Pulmonary artery endothelial cell (primary cell): ENCODE measurements around the gene POLD2. TPM values are rescaled to one million over a fixed set of nuclear protein-coding genes. Genes with fewer than 3 reads are reported as not detected.
"Not testable (repeated sequence)": the region's sequence is repeated elsewhere in the genome, so short reads cannot be mapped to it uniquely, and the experiment has no call there.

Experiments used
- DNase-seq: peaks from one replicate; pipeline ENCODE4 v3.0.0-alpha.2; 2011; ENCODE audit warnings: low read depth, low spot score
- total RNA-seq: library from RNA; depleted of rRNA; stranded (reverse); fragments of >200 nt; gene quantifications from 2 replicates; pipeline ENCODE4 v1.2.3, GENCODE V29; 2014

Gene POLD2
- 105 and 130 TPM in 2 replicates for total RNA-seq

DNA sequence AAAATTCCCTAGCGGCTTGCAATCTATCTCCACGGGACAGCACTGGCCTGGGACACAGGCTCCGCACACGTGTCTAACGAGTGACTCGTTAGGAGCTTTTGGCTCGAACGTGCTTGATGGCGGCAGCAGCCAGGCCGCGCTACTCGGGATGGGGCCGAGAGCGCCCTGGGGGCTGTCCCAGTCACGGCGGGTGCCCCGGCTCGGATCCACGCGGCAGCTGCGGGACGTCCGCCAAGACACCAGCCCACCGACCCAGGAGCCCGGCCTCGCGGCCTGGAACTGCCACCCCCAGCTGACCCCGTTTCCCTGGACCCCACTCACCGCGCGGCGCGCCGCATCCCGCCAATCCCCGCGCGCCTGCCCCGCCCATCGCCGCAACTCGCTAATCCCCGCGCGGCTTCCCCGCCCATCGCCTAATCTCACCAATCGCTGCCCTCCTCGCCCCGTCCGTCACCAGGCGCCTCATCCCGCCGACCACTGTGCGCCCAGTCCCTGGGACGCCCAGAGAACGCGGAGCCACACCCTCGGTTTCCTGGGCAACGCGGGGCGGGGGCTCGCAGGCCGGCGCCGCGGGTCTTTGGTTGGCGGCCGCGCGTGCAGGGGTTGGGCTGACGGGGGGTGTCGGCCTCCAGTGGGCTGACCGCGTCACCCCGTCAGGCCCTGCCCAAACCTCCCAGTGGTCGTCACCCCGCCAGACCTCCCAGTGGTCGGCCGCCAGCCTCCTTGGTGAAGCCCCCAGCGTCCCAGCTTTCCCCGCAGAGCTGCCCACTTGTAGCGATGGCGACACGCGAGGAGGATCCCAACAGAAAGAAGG, at the start of gene POLD2:
Gene POLD2, minus strand, starts transcription at position 359 of the 814 bp plus-strand sequence. CDS start 1,495 bp downstream, outside the sequence.
- DNase-seq, result peak; percentile 85

- DNase-seq, result no peak
Measured at GRCh38 chr7:44172803-44173424, 49.6 kb upstream of the POLD2 start.

DNA sequence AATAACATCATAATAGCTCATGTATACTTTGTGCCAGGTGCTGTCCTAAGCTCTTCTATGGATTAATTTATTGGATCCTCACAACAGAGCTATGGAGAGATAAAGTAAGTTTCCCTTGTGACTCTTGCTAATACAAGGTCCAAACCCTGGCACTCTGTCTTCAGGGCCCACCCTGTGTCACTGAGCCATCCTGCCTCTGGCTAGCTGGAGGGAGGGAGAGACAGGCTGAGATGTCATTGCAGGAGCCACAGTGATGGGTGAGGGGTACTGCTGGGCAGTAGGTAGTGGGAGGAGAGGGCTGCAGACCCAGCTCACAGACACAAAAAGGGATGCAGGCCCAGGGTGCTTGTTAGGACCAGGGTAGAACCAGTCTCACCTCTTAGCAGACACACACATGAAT, 49.0 kb upstream of the POLD2 start:
- DNase-seq, result no peak

DNA sequence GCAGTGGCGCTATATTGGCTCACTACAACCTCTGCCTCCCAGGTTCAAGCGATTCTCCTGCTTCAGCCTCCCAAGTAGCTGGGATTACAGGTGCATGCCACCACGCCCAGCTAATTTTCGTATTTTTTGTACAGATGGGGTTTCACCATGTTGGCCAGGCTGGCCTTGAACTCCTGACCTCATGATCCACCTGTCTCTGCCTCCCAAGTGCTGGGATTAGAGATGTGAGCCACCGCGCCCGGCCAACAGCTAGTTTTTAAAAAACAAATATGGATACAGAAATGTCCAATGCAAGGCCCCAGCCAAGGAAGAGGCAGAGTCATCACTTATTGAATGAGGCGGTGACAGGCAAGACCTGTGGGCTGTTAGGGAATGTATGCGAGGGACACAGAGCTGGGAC, 48.6 kb upstream of the POLD2 start:
- not testable (repeated sequence) for DNase-seq

DNA sequence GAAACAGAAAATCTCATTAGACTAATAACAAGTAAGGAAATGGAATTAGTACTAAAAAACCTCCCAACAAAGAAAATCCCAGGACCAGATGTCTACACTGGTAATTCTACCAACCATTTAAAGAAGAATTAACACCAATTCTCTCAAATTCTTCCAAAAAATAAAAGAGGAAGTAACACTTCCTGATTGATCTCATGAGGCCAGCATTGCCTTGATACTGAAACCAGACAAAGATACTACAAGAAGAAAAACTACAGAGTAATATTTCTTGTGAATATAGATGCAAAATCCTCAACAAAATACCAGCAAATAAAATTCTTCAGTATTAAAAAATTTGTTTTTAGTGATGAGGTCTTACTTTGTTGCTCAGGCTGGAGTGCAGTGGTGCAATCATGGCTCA, 44.6 kb upstream of the POLD2 start:
- no peak for DNase-seq

GRCh38 chr7:44163591-44163990, 40.2 kb upstream of the POLD2 start:
- no peak for DNase-seq

- DNase-seq, result no peak
Measured at GRCh38 chr7:44162785-44163395, 39.5 kb upstream of the POLD2 start.

- DNase-seq, result no peak
Measured at GRCh38 chr7:44162179-44162578, 38.8 kb upstream of the POLD2 start.

- DNase-seq, result no peak
Measured at GRCh38 chr7:44161371-44161770, 38.0 kb upstream of the POLD2 start.

DNA sequence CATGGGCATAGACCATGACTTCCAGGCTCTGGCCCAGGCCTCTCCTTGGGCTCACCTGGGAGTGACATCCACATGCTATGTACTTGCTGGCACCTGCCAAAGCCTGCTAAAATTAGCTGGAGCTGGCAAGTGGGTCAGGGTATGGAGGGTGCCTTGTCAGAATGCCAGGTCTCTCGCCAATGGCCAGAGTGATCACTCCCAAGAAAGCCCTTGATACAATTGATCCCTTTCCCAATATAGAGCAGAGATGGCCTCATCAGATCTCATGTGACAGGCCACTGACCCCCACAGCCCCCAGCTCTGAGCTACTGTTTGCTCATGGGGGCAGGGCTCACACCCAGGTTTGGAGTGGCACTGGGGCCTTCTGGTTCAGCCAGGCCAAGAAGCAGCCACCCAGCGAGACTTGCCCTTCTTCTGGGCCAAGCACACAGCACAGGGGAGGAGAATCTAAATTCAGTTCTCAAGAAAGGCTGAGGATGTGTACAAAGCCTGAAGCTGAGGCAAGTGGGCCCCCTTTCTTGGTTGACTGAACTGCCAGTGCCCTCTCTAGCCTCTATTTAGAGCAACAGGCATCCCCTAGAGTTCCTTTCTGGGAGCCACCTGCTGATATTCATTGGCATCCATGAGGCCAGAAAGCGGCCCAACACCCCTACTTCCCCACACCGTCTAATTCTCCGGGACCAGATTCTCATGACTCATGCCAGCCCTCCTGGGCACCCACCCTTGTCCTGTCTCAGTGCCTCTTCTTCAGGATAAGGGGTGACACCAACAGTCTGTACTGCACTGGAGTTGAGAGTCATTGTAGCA, 36.7 kb upstream of the POLD2 start:
- DNase-seq, result no peak

DNA sequence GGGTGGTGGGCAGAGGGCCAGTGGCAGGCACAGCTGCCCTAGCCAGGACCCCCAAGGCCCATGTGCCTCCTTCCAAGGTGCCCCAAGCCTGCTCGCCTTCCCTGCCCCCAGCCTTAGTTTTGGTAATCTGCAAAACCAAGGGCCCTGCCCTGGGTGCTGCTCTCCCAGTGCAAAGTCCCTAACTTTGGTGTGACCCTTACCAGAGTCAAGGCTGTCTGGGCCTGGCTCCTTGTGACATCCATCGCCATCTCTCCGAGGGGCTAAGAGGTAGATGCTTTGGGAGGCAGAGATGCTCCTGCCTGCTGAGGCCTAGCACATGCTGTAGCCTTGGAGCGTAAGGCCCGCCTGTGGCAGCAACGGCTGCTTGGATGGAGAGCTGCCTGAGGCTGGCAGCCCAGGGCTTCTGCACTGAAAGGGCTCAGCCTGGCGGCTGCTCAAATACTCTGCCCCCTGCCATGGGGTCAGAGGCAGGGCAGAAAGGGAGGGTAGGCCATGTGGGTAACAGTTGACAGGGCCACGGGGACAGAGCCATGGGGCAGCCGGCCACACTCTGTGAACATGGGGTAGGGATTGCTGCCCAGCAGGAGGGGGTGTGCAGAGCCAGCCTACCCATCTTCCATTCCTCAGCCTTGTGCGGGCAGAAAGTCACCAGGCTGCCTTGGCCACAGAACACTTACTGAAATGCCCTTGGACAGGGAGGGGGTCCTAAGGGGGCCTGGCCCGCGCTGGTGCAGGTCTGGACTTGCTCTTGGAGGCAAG, 35.7 kb upstream of the POLD2 start:
- DNase-seq, result no peak

GRCh38 chr7:44158096-44158872, 34.9 kb upstream of the POLD2 start:
- DNase-seq, result no peak

DNA sequence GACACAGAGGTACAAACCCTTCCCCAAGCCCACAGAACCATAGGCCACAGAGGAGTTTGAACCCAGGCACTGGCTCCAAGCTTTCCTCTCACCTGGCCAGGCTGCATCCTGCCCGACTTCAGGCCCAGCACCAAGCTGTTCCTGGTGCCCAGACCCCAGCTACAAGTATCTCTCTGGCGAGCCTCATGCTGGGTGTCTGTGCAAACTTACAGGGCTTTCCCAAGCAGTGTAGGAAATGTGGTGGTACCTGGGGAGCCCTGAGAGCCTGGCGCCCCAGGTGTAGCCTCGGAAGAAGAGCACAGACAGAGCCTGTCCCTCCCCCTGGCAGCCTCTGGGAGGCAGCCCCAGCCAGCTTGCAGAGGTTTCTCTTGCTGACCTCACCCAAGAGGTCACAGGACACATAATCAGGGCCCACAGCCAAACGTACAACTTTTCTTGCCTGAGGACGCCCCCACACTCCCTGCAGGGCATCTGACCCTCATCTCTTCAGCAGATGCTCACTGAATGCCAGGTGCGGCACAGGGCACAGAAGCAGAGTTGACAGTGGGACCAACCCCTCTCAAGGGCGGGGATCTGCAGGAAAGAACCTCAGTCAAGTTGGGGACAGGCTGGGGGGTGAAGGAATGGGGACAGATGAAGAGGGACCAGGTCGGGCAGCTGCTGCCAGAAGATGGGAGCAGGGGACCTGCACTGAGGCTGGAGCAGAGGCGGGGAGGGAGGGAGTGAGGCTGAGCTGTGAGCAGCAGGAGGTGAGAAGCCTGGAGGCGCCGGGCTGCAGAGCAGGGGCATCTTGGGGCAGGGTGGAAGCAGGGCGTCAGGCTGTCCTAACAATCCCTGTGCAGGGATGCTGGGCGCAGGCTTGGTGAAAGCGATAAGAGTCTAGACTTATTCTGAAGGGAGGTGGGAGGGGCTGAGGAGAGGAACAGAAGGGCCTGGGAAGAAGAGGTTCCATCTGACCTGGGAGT, 34.0 kb upstream of the POLD2 start:
- no peak for DNase-seq

DNA sequence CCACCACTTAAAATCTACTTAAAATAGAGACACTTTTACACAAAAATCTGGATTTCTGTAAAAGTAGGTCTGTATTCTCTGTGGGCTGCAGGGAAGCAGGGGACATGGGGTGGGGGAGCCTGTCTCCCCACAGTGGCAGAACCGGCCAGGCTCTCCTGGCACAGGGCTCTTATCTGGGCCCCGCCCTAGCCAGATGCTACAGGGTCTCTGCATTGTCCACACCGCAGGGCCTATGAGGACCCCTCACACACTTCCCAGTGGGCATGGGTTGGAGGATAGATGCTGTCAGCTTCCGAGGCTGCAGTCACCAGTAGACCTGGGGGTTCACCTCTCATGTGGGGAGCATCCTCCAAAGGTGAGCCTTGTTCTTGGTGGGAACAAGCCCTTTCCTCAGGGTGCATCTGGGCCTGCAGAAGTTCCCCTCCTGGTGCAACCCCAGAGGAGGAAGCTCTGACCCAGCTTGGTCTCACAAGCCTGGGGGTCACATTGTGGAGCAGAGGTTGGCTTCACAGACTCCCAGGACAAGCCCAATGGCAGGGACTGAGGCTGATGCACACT, 33.2 kb upstream of the POLD2 start:
- DNase-seq, result no peak

DNA sequence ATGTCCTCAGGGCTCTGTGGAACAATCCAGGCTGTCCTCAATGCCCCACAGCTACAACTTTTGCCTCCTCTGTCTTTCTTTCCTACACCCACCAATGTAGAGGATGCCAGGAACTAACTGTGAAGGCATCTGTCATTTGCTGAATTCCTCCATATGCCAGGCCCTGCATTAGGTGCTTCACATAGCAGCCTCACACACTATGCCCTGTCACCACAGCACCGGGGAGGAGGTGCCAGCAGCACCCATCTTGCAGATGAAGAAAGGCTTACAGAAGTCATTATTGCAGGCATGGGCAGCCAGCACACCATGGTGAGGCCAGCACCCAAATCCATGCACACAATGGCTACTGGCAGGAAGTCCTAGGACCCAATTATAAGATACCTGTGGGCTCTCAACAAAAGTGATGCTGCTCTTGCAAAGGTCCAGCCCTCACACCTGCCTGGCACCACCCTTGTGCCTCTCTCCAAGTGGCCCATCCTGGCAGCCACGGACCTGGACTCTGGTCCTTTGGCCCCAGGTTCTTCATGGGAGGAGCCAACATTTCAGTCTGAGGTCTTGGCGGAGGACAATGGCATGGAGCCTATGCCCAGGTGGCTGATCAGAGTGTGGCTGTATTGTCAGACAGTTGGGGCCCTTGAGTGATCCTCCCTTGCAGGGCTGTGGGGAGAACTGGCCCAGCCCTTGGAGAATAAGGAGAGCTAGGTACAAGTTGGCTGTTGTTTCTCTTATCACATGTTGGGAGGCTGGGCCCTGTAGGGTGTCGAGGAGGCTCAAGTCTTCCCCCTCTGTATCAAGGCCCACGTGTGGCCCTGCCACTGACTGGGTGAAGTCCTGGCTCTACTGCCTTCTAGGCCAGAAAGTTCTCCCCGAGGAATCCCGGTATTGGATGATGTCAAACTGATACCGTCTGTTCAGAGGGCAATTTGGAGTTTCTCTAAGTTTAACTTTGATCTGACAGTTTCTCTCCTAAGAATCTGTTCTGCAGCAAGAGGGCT, 32.1 kb upstream of the POLD2 start:
- DNase-seq, result no peak

GRCh38 chr7:44154703-44155102, 31.4 kb upstream of the POLD2 start:
- DNase-seq, result no peak

DNA sequence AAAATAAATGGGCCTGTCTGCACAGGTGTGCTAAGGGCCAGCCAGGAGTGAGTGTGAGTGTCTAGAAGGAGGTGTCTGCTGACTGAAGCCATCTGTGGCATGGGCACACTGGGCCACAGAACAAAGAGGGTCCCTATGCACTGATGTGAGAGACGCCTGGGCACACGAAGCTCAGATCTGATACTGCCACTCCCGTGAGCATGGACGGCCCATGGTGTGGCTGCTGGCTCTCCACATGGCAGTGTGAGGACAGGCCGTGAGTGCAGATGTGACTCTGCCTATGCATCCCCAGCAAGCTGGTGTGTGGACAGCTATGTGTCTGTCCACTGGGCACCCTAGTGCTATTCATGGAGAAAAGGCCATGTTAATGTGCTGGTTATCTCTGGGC, 30.6 kb upstream of the POLD2 start:
- no peak for DNase-seq
